ENCODE data around the gene IQCE. TPM values are rescaled to one million over a fixed set of nuclear protein-coding genes. Genes with fewer than 3 reads are reported as not detected.

The IQCE gene, protein sequence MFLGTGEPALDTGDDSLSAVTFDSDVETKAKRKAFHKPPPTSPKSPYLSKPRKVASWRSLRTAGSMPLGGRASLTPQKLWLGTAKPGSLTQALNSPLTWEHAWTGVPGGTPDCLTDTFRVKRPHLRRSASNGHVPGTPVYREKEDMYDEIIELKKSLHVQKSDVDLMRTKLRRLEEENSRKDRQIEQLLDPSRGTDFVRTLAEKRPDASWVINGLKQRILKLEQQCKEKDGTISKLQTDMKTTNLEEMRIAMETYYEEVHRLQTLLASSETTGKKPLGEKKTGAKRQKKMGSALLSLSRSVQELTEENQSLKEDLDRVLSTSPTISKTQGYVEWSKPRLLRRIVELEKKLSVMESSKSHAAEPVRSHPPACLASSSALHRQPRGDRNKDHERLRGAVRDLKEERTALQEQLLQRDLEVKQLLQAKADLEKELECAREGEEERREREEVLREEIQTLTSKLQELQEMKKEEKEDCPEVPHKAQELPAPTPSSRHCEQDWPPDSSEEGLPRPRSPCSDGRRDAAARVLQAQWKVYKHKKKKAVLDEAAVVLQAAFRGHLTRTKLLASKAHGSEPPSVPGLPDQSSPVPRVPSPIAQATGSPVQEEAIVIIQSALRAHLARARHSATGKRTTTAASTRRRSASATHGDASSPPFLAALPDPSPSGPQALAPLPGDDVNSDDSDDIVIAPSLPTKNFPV
- total RNA-seq (2014; rRNA removed; shearing (Covaris generic); ENCODE audit: low replicate concordance) = 0.93 and 1.1 TPM in 2 replicates

- H3K36me3 ChIP-seq (ENCODE audit: insufficient read depth, low read length) = no peaks in the 10 kb centered on the region
- H4K20me1 ChIP-seq (ENCODE audit: insufficient read depth, low read depth, low read length) = no peaks in the 10 kb centered on the region
- H3K4me1 ChIP-seq (ENCODE audit: low read length) = peaks cover 10% of the 10 kb centered on the region
- peak within 1 kb of the TSS; percentile 68 for H3K4me2 ChIP-seq (ENCODE audit: low read depth, low read length, poor library complexity, severe bottlenecking)
- peak within 1 kb of the TSS; percentile 68 for H3K4me3 ChIP-seq (ENCODE audit: low read length)
- H3K79me2 ChIP-seq (ENCODE audit: low read length) = peaks cover 13% of the 10 kb centered on the region
- H3K27me3 ChIP-seq (ENCODE audit: low read length) = no peaks in the 10 kb centered on the region
- no peak within 1 kb of the TSS for H3K27ac ChIP-seq (ENCODE audit: low read length)
- no peaks in the 10 kb centered on the region for H3K9me2 ChIP-seq (replicated peaks; ENCODE audit: insufficient read depth, low read length)
- peak within 1 kb of the TSS; percentile 60 for H3K9ac ChIP-seq (ENCODE audit: low read length)
- peak; percentile 87 for DNase-seq
- H2AFZ ChIP-seq (ENCODE audit: low read length) = peak within 1 kb of the TSS; percentile 56; the same call in 1 of the 2 replicates
- no peaks in the 10 kb centered on the region for H3K9me3 ChIP-seq (ENCODE audit: low read length)
Observed at GRCh38 chr7:2558629-2559282, at the start of gene IQCE. Gene IQCE, plus strand, starts transcription at chr7:2558979. Its CDS starts 203 bp downstream, at chr7:2559182.

DNA sequence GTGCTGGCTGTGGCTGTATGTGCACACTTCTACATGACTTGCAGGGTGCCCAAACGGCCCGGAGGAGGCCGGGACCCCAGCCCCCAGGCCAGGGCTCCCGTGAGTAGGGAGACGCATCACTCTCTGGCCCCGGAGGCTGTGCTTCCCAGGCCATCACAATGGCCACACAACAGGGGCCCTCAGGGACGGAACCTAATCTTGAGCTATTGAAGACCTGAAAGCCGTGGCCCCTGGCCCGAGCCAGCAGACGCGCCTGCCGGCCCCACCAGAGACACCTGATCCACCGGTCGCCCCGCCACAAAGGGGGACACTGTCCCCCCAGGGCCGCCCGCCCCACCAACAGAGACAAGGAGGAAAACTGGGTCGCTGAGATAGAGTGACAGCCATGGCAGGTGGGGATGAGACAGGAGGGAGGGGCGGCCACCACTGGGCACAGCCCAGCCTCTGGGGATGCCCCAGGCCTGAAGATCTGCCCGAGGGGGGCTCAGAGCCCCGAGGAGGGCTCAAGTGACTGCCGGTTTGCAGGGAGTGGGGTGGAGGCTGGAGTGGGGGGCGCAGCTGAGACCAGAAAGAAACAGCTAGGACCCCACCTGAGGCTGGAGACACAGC, 49.4 kb upstream of the IQCE start:
- H3K9me3 ChIP-seq (ENCODE audit: low read length) = no peaks in the 10 kb centered on the region
- no peak overlapping the region for H2AFZ ChIP-seq (ENCODE audit: low read length)
- no peaks in the 10 kb centered on the region for H3K36me3 ChIP-seq (ENCODE audit: insufficient read depth, low read length)
- H3K27me3 ChIP-seq (ENCODE audit: low read length) = no peaks in the 10 kb centered on the region
- H3K9me2 ChIP-seq (replicated peaks; ENCODE audit: insufficient read depth, low read length) = no peaks in the 10 kb centered on the region
- H3K4me2 ChIP-seq (ENCODE audit: low read depth, low read length, poor library complexity, severe bottlenecking) = no peak overlapping the region
- DNase-seq = no peak
- H4K20me1 ChIP-seq (ENCODE audit: insufficient read depth, low read depth, low read length) = no peaks in the 10 kb centered on the region
- H3K4me1 ChIP-seq (ENCODE audit: low read length) = peaks cover 12% of the 10 kb centered on the region
- H3K4me3 ChIP-seq (ENCODE audit: low read length) = no peak overlapping the region
- no peaks in the 10 kb centered on the region for H3K79me2 ChIP-seq (ENCODE audit: low read length)
- H3K9ac ChIP-seq (ENCODE audit: low read length) = no peak overlapping the region
- H3K27ac ChIP-seq (ENCODE audit: low read length) = no peak overlapping the region

DNA sequence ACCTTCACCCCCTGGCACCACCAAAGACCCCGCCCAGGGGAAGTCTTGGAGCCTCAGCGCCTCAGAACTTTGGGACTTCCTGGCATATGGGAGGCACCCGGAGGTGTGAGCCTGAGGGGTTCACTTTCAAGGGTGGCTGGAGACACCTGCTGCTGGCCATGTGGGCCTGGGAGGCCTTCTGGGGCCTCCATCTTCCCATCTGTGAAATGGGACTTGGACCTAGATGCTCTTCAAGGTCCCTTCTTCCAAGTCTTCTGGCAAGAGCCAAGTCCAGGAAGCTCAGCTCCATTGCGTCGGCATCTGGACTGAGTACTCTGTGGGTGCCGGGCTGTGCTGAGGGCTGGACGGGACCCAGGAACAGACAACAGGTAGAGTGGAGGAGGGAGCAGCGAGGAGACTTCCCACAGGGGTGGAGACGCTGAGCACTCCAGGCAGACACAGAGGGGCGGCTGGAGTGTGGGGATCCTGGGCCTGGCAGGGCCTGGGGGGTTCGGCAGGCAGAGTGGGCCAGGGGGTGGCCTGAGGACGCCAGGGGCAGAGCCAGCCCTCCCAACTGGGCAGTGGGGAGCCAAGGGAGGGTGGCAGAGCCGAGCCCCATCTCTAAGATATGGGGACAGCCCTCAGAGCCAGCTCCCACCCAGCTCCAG, 48.5 kb upstream of the IQCE start:
- H3K36me3 ChIP-seq (ENCODE audit: insufficient read depth, low read length) = no peaks in the 10 kb centered on the region
- H4K20me1 ChIP-seq (ENCODE audit: insufficient read depth, low read depth, low read length) = no peaks in the 10 kb centered on the region
- no peaks in the 10 kb centered on the region for H3K79me2 ChIP-seq (ENCODE audit: low read length)
- DNase-seq = no peak
- H3K27me3 ChIP-seq (ENCODE audit: low read length) = no peaks in the 10 kb centered on the region
- peaks cover 12% of the 10 kb centered on the region for H3K4me1 ChIP-seq (ENCODE audit: low read length)
- no peaks in the 10 kb centered on the region for H3K9me2 ChIP-seq (replicated peaks; ENCODE audit: insufficient read depth, low read length)
- H3K9me3 ChIP-seq (ENCODE audit: low read length) = no peaks in the 10 kb centered on the region
- no peak overlapping the region for H2AFZ ChIP-seq (ENCODE audit: low read length)
- no peak overlapping the region for H3K4me3 ChIP-seq (ENCODE audit: low read length)
- H3K9ac ChIP-seq (ENCODE audit: low read length) = no peak overlapping the region
- no peak overlapping the region for H3K27ac ChIP-seq (ENCODE audit: low read length)
- H3K4me2 ChIP-seq (ENCODE audit: low read depth, low read length, poor library complexity, severe bottlenecking) = no peak overlapping the region

DNA sequence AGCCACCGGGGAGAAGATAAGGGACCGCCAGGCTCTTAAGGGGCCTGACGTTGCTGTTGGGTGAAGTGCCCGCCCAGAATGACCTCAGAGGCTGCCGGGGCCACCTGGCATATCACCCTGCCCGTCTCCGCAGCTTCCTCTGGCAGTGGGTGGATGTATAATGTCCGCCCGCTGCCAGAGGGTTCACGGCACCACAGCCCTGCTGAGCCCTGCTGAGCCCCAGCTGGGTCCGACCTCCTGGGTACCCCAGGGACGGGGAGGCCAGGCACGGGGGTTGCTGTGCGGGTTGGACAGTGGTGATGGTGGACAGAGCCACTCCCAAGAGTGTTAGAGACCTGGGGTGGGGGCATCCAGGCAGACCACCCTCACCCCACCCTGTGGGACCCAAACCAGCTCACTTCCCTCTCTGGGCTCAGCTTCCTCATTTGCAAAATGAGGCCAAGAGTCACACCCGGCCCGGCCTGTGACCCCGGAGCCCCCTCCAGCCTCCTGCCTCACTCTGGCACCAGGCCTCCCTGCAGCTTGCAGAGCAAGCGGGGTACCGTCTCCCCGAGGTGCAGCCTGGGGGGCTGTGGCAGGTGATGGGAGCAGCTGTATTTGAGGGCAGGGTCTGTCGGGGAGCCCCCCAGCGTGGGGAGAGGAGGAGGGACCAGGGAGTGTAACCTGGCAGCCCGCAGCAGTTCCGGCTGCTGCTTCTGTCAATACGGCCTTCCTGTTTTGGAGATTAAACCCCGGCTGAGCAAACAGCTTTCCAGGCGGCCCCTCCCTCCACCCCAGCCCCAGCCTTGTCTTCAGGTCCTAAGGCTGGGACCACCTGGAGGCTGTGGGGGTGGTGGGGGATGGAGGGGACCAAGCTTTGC, 47.6 kb upstream of the IQCE start:
- H2AFZ ChIP-seq (ENCODE audit: low read length) = peak overlapping the region; percentile 99
- H3K9me3 ChIP-seq (ENCODE audit: low read length) = no peaks in the 10 kb centered on the region
- peak overlapping the region; percentile 47 for H3K9ac ChIP-seq (ENCODE audit: low read length)
- H3K4me3 ChIP-seq (ENCODE audit: low read length) = peak overlapping the region; percentile 40; the same call in 1 of the 2 replicates
- no peaks in the 10 kb centered on the region for H3K79me2 ChIP-seq (ENCODE audit: low read length)
- H3K4me1 ChIP-seq (ENCODE audit: low read length) = peaks cover 12% of the 10 kb centered on the region
- H4K20me1 ChIP-seq (ENCODE audit: insufficient read depth, low read depth, low read length) = no peaks in the 10 kb centered on the region
- H3K27me3 ChIP-seq (ENCODE audit: low read length) = no peaks in the 10 kb centered on the region
- DNase-seq = peak; percentile 63
- H3K27ac ChIP-seq (ENCODE audit: low read length) = no peak overlapping the region
- peak overlapping the region; percentile 49 for H3K4me2 ChIP-seq (ENCODE audit: low read depth, low read length, poor library complexity, severe bottlenecking)
- H3K9me2 ChIP-seq (replicated peaks; ENCODE audit: insufficient read depth, low read length) = no peaks in the 10 kb centered on the region
- H3K36me3 ChIP-seq (ENCODE audit: insufficient read depth, low read length) = no peaks in the 10 kb centered on the region

GRCh38 chr7:2511769-2512168, 47.0 kb upstream of the IQCE start:
- DNase-seq = no peak
- no peak overlapping the region for H2AFZ ChIP-seq (ENCODE audit: low read length)

DNA sequence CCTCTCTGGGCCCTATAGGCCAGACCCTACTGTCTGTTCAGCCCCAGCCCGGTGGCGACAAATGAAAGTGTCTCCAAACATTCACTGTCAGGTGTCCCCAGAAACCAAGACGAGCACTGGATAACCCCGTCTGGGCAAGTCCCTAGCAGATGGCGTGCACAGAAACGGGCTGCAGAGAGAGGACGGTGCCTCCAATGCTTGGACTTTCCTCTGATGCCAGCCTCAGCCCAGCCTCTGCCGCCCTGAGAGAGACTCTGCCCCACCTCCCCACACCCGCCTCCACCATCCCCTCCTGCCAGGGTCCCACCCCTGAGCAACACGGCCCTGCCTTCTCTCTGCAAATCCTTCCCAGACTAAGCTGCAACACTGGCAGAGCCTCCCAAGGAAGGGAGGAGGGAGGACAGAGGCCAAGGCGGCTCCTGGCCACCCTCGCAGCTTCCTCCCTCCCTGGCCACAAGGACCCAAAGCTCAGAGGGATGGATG, 46.6 kb upstream of the IQCE start:
- Histone ChIP-seq H3K9me2 (replicated peaks; ENCODE audit: insufficient read depth, low read length) (no peaks in the 10 kb centered on the region), H3K27ac (ENCODE audit: low read length) (no peak overlapping the region), H2AFZ (ENCODE audit: low read length) (no peak overlapping the region), H3K4me3 (ENCODE audit: low read length) (no peak overlapping the region), H3K9me3 (ENCODE audit: low read length) (no peaks in the 10 kb centered on the region), H3K79me2 (ENCODE audit: low read length) (no peaks in the 10 kb centered on the region), H3K9ac (ENCODE audit: low read length) (no peak overlapping the region), H3K36me3 (ENCODE audit: insufficient read depth, low read length) (no peaks in the 10 kb centered on the region), H3K4me1 (ENCODE audit: low read length) (peaks cover 12% of the 10 kb centered on the region), H4K20me1 (ENCODE audit: insufficient read depth, low read depth, low read length) (no peaks in the 10 kb centered on the region), H3K27me3 (ENCODE audit: low read length) (no peaks in the 10 kb centered on the region), H3K4me2 (ENCODE audit: low read depth, low read length, poor library complexity, severe bottlenecking) (no peak overlapping the region)
- DNase-seq = no peak

More at GRCh38 chr7:2511769-2512168, 47.0 kb upstream of the IQCE start:
- Histone ChIP-seq H3K4me1 (ENCODE audit: low read length) (peaks cover 12% of the 10 kb centered on the region), H3K9me2 (replicated peaks; ENCODE audit: insufficient read depth, low read length) (no peaks in the 10 kb centered on the region), H3K27me3 (ENCODE audit: low read length) (no peaks in the 10 kb centered on the region), H4K20me1 (ENCODE audit: insufficient read depth, low read depth, low read length) (no peaks in the 10 kb centered on the region), H3K9me3 (ENCODE audit: low read length) (no peaks in the 10 kb centered on the region), H3K27ac (ENCODE audit: low read length) (no peak overlapping the region), H3K4me3 (ENCODE audit: low read length) (peak overlapping the region; percentile 40; the same call in 1 of the 2 replicates), H3K4me2 (ENCODE audit: low read depth, low read length, poor library complexity, severe bottlenecking) (peak overlapping the region; percentile 49), H3K79me2 (ENCODE audit: low read length) (no peaks in the 10 kb centered on the region), H3K36me3 (ENCODE audit: insufficient read depth, low read length) (no peaks in the 10 kb centered on the region), H3K9ac (ENCODE audit: low read length) (0 out of 2 replicates have a peak overlapping the region, but pooled peaks have one; percentile 47)

- no peaks in the 10 kb centered on the region for H4K20me1 ChIP-seq (ENCODE audit: insufficient read depth, low read depth, low read length)
- H3K9me3 ChIP-seq (ENCODE audit: low read length) = no peaks in the 10 kb centered on the region
- H3K9me2 ChIP-seq (replicated peaks; ENCODE audit: insufficient read depth, low read length) = no peaks in the 10 kb centered on the region
- H3K27ac ChIP-seq (ENCODE audit: low read length) = no peak overlapping the region
- no peak for DNase-seq
- H3K9ac ChIP-seq (ENCODE audit: low read length) = no peak overlapping the region
- peaks cover 12% of the 10 kb centered on the region for H3K4me1 ChIP-seq (ENCODE audit: low read length)
- H3K4me2 ChIP-seq (ENCODE audit: low read depth, low read length, poor library complexity, severe bottlenecking) = no peak overlapping the region
- H2AFZ ChIP-seq (ENCODE audit: low read length) = no peak overlapping the region
- no peaks in the 10 kb centered on the region for H3K36me3 ChIP-seq (ENCODE audit: insufficient read depth, low read length)
- no peaks in the 10 kb centered on the region for H3K27me3 ChIP-seq (ENCODE audit: low read length)
- H3K79me2 ChIP-seq (ENCODE audit: low read length) = no peaks in the 10 kb centered on the region
- H3K4me3 ChIP-seq (ENCODE audit: low read length) = no peak overlapping the region
Observed at GRCh38 chr7:2512713-2513112, 46.1 kb upstream of the IQCE start.
